H1 (cell line): ENCODE results near the gene UCHL5. TPM values are rescaled to one million over a fixed set of nuclear protein-coding genes. Genes with fewer than 3 reads are reported as not detected.

Experiments
- CTCF ChIA-PET: fragments of 300-600 bp; sonication (Branson Sonifier 250); formaldehyde crosslinking; loops from one replicate; lab custom pipeline; 2021; ENCODE audit not compliant: partially characterized antibody; lab: Charles Lee
- POLR2A ChIA-PET: fragments of 300-600 bp; sonication (Branson Sonifier 250); formaldehyde crosslinking; loops from one replicate; lab custom pipeline; 2021; ENCODE audit warnings: inconsistent platforms; ENCODE audit not compliant: partially characterized antibody; lab: Charles Lee
- DNase-seq, 2 experiments: peaks; one replicate each; pipeline versions ENCODE4 v3.0.0 to v3.0.0-alpha.2; 2010 to 2022; ENCODE audit warnings: low spot score in 2 of 2, low read depth in 1 of 2, mixed read lengths in 1 of 2
- FAIRE-seq: peaks from 2 replicates; lab custom pipeline; 2011; peaks lifted over from hg19 to GRCh38; lab: Jason Lieb, UNC
- H2AFZ ChIP-seq: 2 replicates; pipeline ENCODE4 v1.8.1; 2012; ENCODE audit warnings: low read length, inconsistent platforms
- H2AK5ac ChIP-seq: 2 replicates; pipeline ENCODE4 v1.6.1; 2013; ENCODE audit warnings: low read depth, low read length
- H2BK120ac ChIP-seq: replicated peaks from 2 replicates; pipeline ENCODE3; 2013; ENCODE audit warnings: low read depth, low read length, inconsistent platforms
- H2BK12ac ChIP-seq: 2 replicates; pipeline ENCODE4 v1.6.1; 2013; ENCODE audit warnings: low read depth, low read length
- H2BK15ac ChIP-seq: 2 replicates; pipeline ENCODE4 v1.6.1; 2013; ENCODE audit warnings: low read length
- H2BK20ac ChIP-seq: 2 replicates; pipeline ENCODE4 v1.6.1; 2013; ENCODE audit warnings: low read length
- H2BK5ac ChIP-seq: 2 replicates; pipeline ENCODE4 v1.6.1; 2013; ENCODE audit warnings: low read depth, low read length
- H3K14ac ChIP-seq: 2 replicates; pipeline ENCODE4 v1.6.1; 2013; ENCODE audit warnings: inconsistent platforms; ENCODE audit not compliant: insufficient read length
- H3K18ac ChIP-seq: 2 replicates; pipeline ENCODE4 v1.6.1; 2013; ENCODE audit warnings: low read length; ENCODE audit errors: extremely low read depth
- H3K23ac ChIP-seq: 2 replicates; pipeline ENCODE4 v1.6.1; 2013; ENCODE audit warnings: inconsistent platforms; ENCODE audit not compliant: insufficient read length
- H3K23me2 ChIP-seq: 2 replicates; pipeline ENCODE4 v1.6.1; 2013; ENCODE audit warnings: low read depth, low read length
- H3K27ac ChIP-seq: 2 replicates; pipeline ENCODE4 v1.6.1; 2011; ENCODE audit warnings: low read depth, low read length, inconsistent platforms
- H3K27me3 ChIP-seq, 4 experiments: replicated peaks in 1 of 4; 1 replicate in 1 of 4; 2 replicates in 3 of 4; pipeline versions ENCODE4 v1.6.1 to v1.8.1; 2011 to 2013; ENCODE audit warnings: low read length in 3 of 4, mild to moderate bottlenecking in 3 of 4, inconsistent platforms in 2 of 4, mixed read lengths in 2 of 4, moderate library complexity in 1 of 4; ENCODE audit not compliant: control insufficient read depth in 3 of 4, insufficient read depth in 3 of 4; ENCODE audit errors: extremely low read depth in 1 of 4
- H3K36me3 ChIP-seq, 4 experiments: 2 replicates each; pipeline versions ENCODE4 v1.6.1 to v1.8.1; 2011 to 2013; ENCODE audit warnings: mild to moderate bottlenecking in 4 of 4, low read length in 3 of 4, moderate library complexity in 2 of 4, control low read depth in 1 of 4, inconsistent platforms in 1 of 4; ENCODE audit not compliant: insufficient read depth in 4 of 4, control insufficient read depth in 2 of 4
- H3K4ac ChIP-seq: replicated peaks from 2 replicates; pipeline ENCODE3; 2013; ENCODE audit warnings: low read length, low read depth, mixed read lengths, inconsistent platforms; ENCODE audit not compliant: insufficient read length
- H3K4me1 ChIP-seq, 4 experiments: replicated peaks in 1 of 4; 1 replicate in 1 of 4; 2 replicates in 3 of 4; pipeline versions ENCODE4 v1.6.1 to v1.8.1; 2011 to 2013; ENCODE audit warnings: low read length in 3 of 4, inconsistent platforms in 2 of 4, mixed read lengths in 1 of 4; ENCODE audit not compliant: insufficient read depth in 4 of 4, control insufficient read depth in 3 of 4
- H3K4me2 ChIP-seq, 2 experiments: 2 replicates each; pipeline versions ENCODE4 v1.6.1 to v1.8.1; 2011 to 2013; ENCODE audit warnings: low read depth in 2 of 2, low read length in 2 of 2, control low read depth in 1 of 2, inconsistent platforms in 1 of 2, mild to moderate bottlenecking in 1 of 2; ENCODE audit not compliant: insufficient read depth in 1 of 2
- H3K4me3 ChIP-seq, 4 experiments: fragments of 200-600, 300-600 bp in 1 of 4; sonication (generic), shearing (Covaris generic), sonication (Bioruptor Twin) in 1 of 4; 2 replicates each; pipeline versions ENCODE4 v1.5.1 to v1.8.1; 2011 to 2016; ENCODE audit warnings: low read length in 4 of 4, low read depth in 3 of 4, control low read depth in 2 of 4, inconsistent platforms in 2 of 4, mild to moderate bottlenecking in 2 of 4, mixed read lengths in 1 of 4, moderate library complexity in 1 of 4; ENCODE audit not compliant: insufficient read depth in 2 of 4; ENCODE audit errors: extremely low read depth in 1 of 4
- H3K56ac ChIP-seq: replicated peaks from 2 replicates; pipeline ENCODE3; 2013; ENCODE audit warnings: low read depth, mild to moderate bottlenecking, mixed read lengths, low read length, inconsistent platforms; ENCODE audit not compliant: insufficient read length
- H3K79me1 ChIP-seq: 2 replicates; pipeline ENCODE4 v1.6.1; 2013; ENCODE audit warnings: low read depth, low read length, control low read depth
- H3K79me2 ChIP-seq, 2 experiments: 2 replicates each; pipeline versions ENCODE4 v1.6.1 to v1.8.1; 2012 to 2013; ENCODE audit warnings: low read length in 2 of 2, mild to moderate bottlenecking in 2 of 2, inconsistent platforms in 1 of 2; ENCODE audit not compliant: insufficient read depth in 2 of 2, control insufficient read depth in 1 of 2
- H3K9ac ChIP-seq, 4 experiments: replicated peaks in 1 of 4; 1 replicate in 1 of 4; 2 replicates in 3 of 4; pipeline versions ENCODE4 v1.6.1 to v1.8.1; 2011 to 2013; ENCODE audit warnings: low read depth in 3 of 4, low read length in 3 of 4, control low read depth in 2 of 4, mild to moderate bottlenecking in 2 of 4, moderate library complexity in 2 of 4, inconsistent platforms in 1 of 4; ENCODE audit errors: extremely low read depth in 1 of 4
- H3K9me3 ChIP-seq, 2 experiments: 2 replicates each; pipeline versions ENCODE4 v1.6.1 to v1.8.1; 2012 to 2013; ENCODE audit warnings: mild to moderate bottlenecking in 2 of 2, moderate library complexity in 2 of 2, control low read depth in 1 of 2, inconsistent platforms in 1 of 2, low read depth in 1 of 2, low read length in 1 of 2, mixed read lengths in 1 of 2; ENCODE audit not compliant: insufficient read depth in 2 of 2
- H4K20me1 ChIP-seq, 2 experiments: replicated peaks in 1 of 2; 2 replicates each; pipeline versions ENCODE3 to v1.8.1; 2011 to 2013; ENCODE audit warnings: inconsistent platforms in 2 of 2, low read length in 2 of 2, mild to moderate bottlenecking in 1 of 2; ENCODE audit not compliant: insufficient read depth in 2 of 2, control insufficient read depth in 1 of 2
- H4K5ac ChIP-seq: 2 replicates; pipeline ENCODE4 v1.6.1; 2013; ENCODE audit warnings: low read length, low read depth, mixed read lengths, inconsistent platforms; ENCODE audit not compliant: insufficient read length
- H4K8ac ChIP-seq: 2 replicates; pipeline ENCODE4 v1.8.0; 2013; ENCODE audit warnings: mild to moderate bottlenecking, moderate library complexity, low read length, inconsistent platforms; ENCODE audit not compliant: insufficient read depth; ENCODE audit errors: extremely low read depth
- H4K91ac ChIP-seq: replicated peaks from 2 replicates; pipeline ENCODE3; 2013; ENCODE audit warnings: low read length, mixed read lengths, inconsistent platforms; ENCODE audit not compliant: insufficient read length
- ASH2L ChIP-seq: fragments of 200-600, 300-600 bp; sonication (generic); IDR thresholded peaks from one replicate; pipeline ENCODE4 v1.7.1; 2017; ENCODE audit warnings: low read length
- BRCA1 ChIP-seq: IDR thresholded peaks from 2 replicates; pipeline ENCODE4 v1.6.1; 2012; ENCODE audit warnings: low read depth, low read length, improper control_type of control experiment
- CHD1 ChIP-seq: IDR thresholded peaks from 2 replicates; pipeline ENCODE4 v1.6.1; 2012; ENCODE audit warnings: low read depth, low read length, improper control_type of control experiment
- EP300 ChIP-seq, 2 experiments: IDR thresholded peaks; 1 replicate in 1 of 2; 2 replicates in 1 of 2; pipeline ENCODE4 v1.6.1; 2011 to 2012; ENCODE audit warnings: low read depth in 2 of 2, low read length in 2 of 2, mild to moderate bottlenecking in 2 of 2, borderline replicate concordance in 1 of 2, inconsistent platforms in 1 of 2, moderate library complexity in 1 of 2
- EZH2 ChIP-seq: fragments of 200-600 bp; sonication (generic); IDR thresholded peaks from 2 replicates; pipeline ENCODE4 v1.7.1; 2012; ENCODE audit warnings: low read depth, mild to moderate bottlenecking, moderate library complexity, low read length, inconsistent platforms; ENCODE audit not compliant: severe bottlenecking
- FOSL1 ChIP-seq: IDR thresholded peaks from 2 replicates; pipeline ENCODE4 v1.6.1; 2011; ENCODE audit warnings: mild to moderate bottlenecking, low read depth, low read length, moderate library complexity; ENCODE audit not compliant: insufficient read depth
- JUND ChIP-seq: IDR thresholded peaks from 2 replicates; pipeline ENCODE4 v1.6.1; 2011; ENCODE audit warnings: mild to moderate bottlenecking, improper control_type of control experiment, low read length
- MAFK ChIP-seq: IDR thresholded peaks from 2 replicates; pipeline ENCODE4 v1.6.1; 2012; ENCODE audit warnings: low read depth, mild to moderate bottlenecking, improper control_type of control experiment, low read length
- NANOG ChIP-seq: IDR thresholded peaks from 2 replicates; pipeline ENCODE4 v1.6.1; 2011; ENCODE audit warnings: low read length, low read depth, mild to moderate bottlenecking, inconsistent platforms; ENCODE audit not compliant: insufficient read depth, poor library complexity, severe bottlenecking
- POLR2A ChIP-seq, 2 experiments: IDR thresholded peaks; 1 replicate in 1 of 2; 2 replicates in 1 of 2; pipeline ENCODE4 v1.6.1; 2011; ENCODE audit warnings: low read depth in 2 of 2, low read length in 2 of 2, mild to moderate bottlenecking in 2 of 2; ENCODE audit errors: control extremely low read depth in 1 of 2
- SP1 ChIP-seq: IDR thresholded peaks from 2 replicates; pipeline ENCODE4 v1.6.1; 2011; ENCODE audit warnings: low read depth, low read length
- TBP ChIP-seq: IDR thresholded peaks from 2 replicates; pipeline ENCODE4 v1.6.1; 2011; ENCODE audit warnings: low read depth, low read length, improper control_type of control experiment
- WGBS, 2 experiments: shearing (Covaris generic) in 1 of 2; methylation state at CpG; one replicate each; pipeline versions ENCODE4 v1.1.6 to v1.1.7; 2013 to 2015; ENCODE audit warnings: low lambda C conversion rate in 2 of 2, mixed read lengths in 2 of 2, inconsistent platforms in 1 of 2, low coverage in 1 of 2, missing lambda C conversion rate in 1 of 2; ENCODE audit not compliant: insufficient replicate concordance in 2 of 2, insufficient coverage in 1 of 2, insufficient read length in 1 of 2; ENCODE audit errors: extremely low coverage in 1 of 2, missing lambda C conversion rate in 1 of 2; 5-methylcytosine and 5-hydroxymethylcytosine counted together
- polyA plus RNA-seq, 7 experiments: library from polyadenylated mRNA; depleted of rRNA in 3 of 7; stranded (reverse) in 5 of 7; unstranded in 2 of 7; fragments of >200 nt in 5 of 7; fragments of 200-250 nt in 2 of 7; gene quantifications; 1 replicate in 5 of 7; 2 replicates in 1 of 7; 4 replicates in 1 of 7; pipeline versions ENCODE4 v1.2.1 to v1.2.3, GENCODE V29; 2011 to 2013; ENCODE audit warnings: missing spikeins in 2 of 7, mixed read lengths in 2 of 7
- total RNA-seq: library from RNA; stranded (reverse); fragmentation: NEBNext Ultra II Directional; extraction: Animal tissue kit (Norgen Biotek cat#: 25700); gene quantifications from 2 replicates; pipeline ENCODE4 v1.2.1, GENCODE V29; 2021
- TF ChIP-seq, protein P1 (sequence below): IDR thresholded peaks from 2 replicates; pipeline ENCODE4 v1.6.1; 2011; ENCODE audit warnings: low read length, improper control_type of control experiment

UCHL5 gene
- total and polyA plus RNA-seq, 2 of the 8 experiments (the other 6 are each of a cell fraction or from before 2014, with no cell fraction given) = 12.0 to 40.0 TPM

DNA sequence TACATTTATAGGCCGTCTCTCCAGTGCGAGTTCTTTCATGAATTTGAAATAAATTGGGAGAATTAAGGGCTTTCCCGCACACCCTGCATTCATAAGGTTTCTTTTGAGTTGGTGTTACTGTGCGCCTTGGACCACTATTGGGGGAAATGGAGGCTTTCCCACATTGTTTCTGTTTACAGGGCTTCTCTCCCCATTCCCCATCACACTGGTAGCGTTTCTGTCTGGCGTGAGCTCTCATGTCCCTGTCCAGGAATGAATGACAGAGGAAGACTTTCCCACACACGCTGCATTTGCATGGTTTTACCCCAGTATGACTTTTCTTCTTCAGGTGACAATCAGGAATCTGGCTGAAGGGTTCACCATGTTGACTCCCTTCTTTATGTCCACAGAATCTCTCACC lies 65.0 kb downstream of the UCHL5 start:
- WGBS, 2 experiments = 84% methylated on average over 7 of the region's 7 CpGs; no CpG with 5 or more reads in 1 of the 2 experiments
- H3K4me2 ChIP-seq = no peak overlapping the region
- H4K8ac ChIP-seq = no peak overlapping the region
- H4K91ac ChIP-seq = no peak overlapping the region
- H3K4me1 ChIP-seq = no peaks in the 10 kb centered on the region
- no peak overlapping the region for H2AFZ ChIP-seq
- no peaks in the 10 kb centered on the region for H3K79me2 ChIP-seq
- H2BK20ac ChIP-seq = no peak overlapping the region
- no peak overlapping the region for H4K5ac ChIP-seq
- H3K79me1 ChIP-seq = 0 out of 2 replicates have a peak, but pooled peaks cover 3% of the 10 kb centered on the region
- no peak overlapping the region for H2BK15ac ChIP-seq
- peaks cover 0 to 4% (median 2%) of the 10 kb centered on the region in 4 experiments; a peak in 2 of 8 replicates for H3K36me3 ChIP-seq
- H2AK5ac ChIP-seq = no peak overlapping the region
- H2BK5ac ChIP-seq = no peak overlapping the region
- H3K23me2 ChIP-seq = no peaks in the 10 kb centered on the region
- no peak overlapping the region for H3K9ac ChIP-seq
- no peak for FAIRE-seq
- no peak overlapping the region for H3K14ac ChIP-seq
- POLR2A ChIA-PET = interaction anchor here (0.6 to 1.8 kb wide), 2 partner anchors 15 to 151 kb away, joined by 3 read pairs; no protein-coding TSS in a partner anchor
- H3K18ac ChIP-seq = no peak overlapping the region
- H2BK120ac ChIP-seq = no peak overlapping the region
- no peaks in the 10 kb centered on the region for H3K27me3 ChIP-seq
- CTCF ChIA-PET = no interaction called here
- peaks cover 0 to 8% of the 10 kb centered on the region in 2 experiments; a peak in 2 of 4 replicates for H3K9me3 ChIP-seq
- H3K23ac ChIP-seq = no peak overlapping the region
- no peak for DNase-seq
- no peak overlapping the region for H2BK12ac ChIP-seq
- no peak for TF ChIP-seq EP300 (IDR thresholded peaks at IDR 0.05; ENCODE audit: borderline replicate concordance in 1 of 2, low read depth in 2 of 2, low read length in 2 of 2)
- no peak for TF ChIP-seq MAFK
- no peak for TF ChIP-seq EZH2
- TF ChIP-seq, protein P1, sequence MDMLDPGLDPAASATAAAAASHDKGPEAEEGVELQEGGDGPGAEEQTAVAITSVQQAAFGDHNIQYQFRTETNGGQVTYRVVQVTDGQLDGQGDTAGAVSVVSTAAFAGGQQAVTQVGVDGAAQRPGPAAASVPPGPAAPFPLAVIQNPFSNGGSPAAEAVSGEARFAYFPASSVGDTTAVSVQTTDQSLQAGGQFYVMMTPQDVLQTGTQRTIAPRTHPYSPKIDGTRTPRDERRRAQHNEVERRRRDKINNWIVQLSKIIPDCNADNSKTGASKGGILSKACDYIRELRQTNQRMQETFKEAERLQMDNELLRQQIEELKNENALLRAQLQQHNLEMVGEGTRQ = no peak
- TF ChIP-seq CHD1 = no peak
- no peak for TF ChIP-seq ASH2L
- no peak for TF ChIP-seq FOSL1
- no peak for TF ChIP-seq NANOG
- no peak for TF ChIP-seq BRCA1
- no peak for TF ChIP-seq SP1
- no peak for TF ChIP-seq TBP
- TF ChIP-seq JUND = no peak
- TF ChIP-seq POLR2A (IDR thresholded peaks at IDR 0.05; ENCODE audit: control extremely low read depth in 1 of 2, low read depth in 2 of 2, low read length in 2 of 2) = no peak
- H3K27ac ChIP-seq = no peak overlapping the region
- no peak overlapping the region for H3K4me3 ChIP-seq
- no peak overlapping the region for H3K4ac ChIP-seq
- no peak overlapping the region for H3K56ac ChIP-seq
- no peaks in the 10 kb centered on the region for H4K20me1 ChIP-seq
